NCI-H510A treated with DMSO at 0.1 percent for 48 hours (cell line): ENCODE data around the gene S100A6.
"Not testable (repeated sequence)": the region's sequence is repeated elsewhere in the genome, so short reads cannot be mapped to it uniquely, and the experiment has no call there.

Experiments used
- DNase-seq: peaks from one replicate; lab custom pipeline; 2025; lab: John Stamatoyannopoulos, UW

The S100A6 gene

DNA sequence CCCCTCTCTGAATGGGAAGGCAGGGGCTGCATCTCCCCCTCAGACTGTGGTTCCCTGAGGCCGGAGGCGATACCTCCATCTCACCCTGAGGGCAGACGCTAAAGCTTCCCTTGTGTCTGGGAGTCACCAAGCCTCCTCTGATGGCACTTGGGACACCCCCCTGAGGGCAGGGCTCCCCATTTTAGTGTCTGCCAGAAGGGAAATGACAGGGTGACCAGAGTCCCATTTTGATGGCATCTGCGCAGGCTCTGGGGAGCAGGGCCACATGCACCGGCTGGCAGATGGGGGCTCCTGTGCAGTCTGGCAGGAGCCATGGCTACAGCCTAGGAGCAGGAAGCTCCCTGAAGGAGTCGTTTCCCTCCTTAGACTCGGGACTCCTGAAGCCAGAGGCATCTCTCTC is 28.2 kb upstream of the S100A6 start:
- no peak for DNase-seq

- DNase-seq: no peak
Observed at GRCh38 chr1:153563483-153563901, 27.7 kb upstream of the S100A6 start.

- not testable (repeated sequence) for DNase-seq
Observed at GRCh38 chr1:153562021-153562420, 26.2 kb upstream of the S100A6 start.

DNA sequence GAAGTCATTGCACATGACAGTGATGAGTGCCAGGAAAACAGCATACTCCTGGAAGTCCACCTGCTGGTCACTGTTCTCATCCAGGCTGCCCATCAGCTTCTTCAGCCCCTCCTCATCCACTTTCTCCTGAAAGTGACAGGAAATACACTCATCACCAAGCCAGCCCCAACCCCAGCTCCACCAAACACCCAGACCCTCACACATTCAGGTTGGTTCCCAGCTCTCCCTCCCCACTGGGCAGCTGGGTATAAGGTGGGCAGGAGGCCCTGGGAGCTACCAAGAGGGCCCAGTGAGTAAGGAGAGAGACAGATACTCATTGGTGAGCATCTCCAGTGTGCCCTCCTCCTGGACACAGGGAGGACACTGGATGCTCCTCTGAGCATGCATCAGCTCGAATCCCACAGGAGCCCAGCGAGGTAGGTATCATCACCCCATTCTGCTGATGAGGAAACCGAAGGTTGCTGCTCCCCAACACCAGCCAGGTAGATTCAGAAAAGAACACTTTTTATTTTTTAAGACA is 25.7 kb upstream of the S100A6 start:
- no peak for DNase-seq

- DNase-seq: no peak
Observed at GRCh38 chr1:153560771-153561465, 25.1 kb upstream of the S100A6 start.

GRCh38 chr1:153560241-153560640 is 24.4 kb upstream of the S100A6 start:
- no peak for DNase-seq

- DNase-seq: no peak
Observed at GRCh38 chr1:153557877-153558276, 22.1 kb upstream of the S100A6 start.

GRCh38 chr1:153556348-153556747 is 20.6 kb upstream of the S100A6 start:
- no peak for DNase-seq

- no peak for DNase-seq
Observed at GRCh38 chr1:153553830-153554541, 18.2 kb upstream of the S100A6 start.

DNA sequence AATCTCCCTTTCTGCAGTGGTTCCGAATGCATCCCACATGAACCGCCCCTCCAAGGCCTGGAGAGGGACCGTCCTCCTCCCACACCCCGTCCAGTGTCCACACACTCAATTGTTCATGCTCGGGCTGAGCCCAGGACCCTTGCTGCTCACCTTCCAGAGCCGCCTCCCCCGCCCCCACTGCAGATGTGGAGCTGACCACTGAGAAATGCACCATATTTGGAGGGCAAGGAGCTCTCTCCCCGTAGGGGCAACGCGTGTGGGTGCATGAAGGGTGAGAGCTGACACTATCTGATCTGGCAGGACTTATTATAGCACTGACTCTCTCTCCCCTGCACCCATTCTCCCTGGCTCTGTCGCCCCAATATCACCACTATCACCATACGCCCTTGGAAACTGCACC is 17.3 kb upstream of the S100A6 start:
- no peak for DNase-seq

DNA sequence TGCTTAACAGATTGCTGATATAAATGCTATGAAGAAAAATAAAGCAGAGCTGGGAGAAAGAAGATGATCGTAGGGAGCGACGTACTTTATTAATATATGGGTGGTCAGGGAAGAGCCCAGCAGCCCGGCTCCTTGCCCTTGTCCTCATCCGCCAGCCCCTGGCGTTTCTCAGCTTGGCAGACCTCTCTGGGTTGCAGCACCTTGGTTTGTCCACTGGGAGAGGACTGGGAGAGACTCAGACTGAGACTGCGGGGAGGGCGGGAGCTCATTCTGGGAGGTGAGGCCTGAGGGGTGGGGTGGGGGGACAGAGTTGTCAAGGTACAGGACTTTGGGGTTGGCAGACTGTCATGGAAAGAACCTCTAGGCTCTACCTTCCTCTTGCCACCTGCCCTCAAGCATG is 16.5 kb upstream of the S100A6 start:
- DNase-seq: no peak

DNA sequence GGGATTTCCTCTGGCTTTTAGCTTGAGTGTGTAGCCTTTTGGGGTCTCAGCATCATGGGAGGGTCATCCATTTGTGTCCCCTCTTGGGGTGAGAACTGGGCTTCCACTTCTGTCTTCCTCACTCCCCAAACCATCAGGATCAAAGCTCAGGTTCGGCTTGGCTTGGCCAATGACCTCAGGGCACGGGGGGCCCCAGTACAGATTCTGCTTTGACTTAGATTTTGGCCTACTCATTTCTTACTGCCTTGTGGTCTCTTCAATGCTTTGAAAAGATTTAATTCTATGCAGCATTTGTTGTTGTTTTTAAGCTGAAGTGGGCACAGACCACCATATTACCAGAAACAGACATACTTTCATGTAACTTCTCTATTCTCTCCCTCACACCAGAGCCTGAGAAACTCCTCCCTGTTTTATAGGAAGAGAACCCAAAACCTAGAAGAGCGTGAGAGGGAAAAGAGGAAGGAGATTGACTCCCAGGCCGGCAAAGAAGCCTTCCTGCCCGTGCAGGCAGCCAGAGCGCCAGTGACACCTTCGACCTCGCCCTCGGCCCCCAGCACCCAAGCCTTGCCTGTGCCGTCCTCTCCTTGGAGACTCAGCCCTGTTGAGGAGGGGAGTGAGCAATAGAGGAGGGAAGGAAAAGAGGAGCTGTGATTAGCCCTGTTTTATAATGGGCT is 15.2 kb upstream of the S100A6 start:
- no peak for DNase-seq

DNA sequence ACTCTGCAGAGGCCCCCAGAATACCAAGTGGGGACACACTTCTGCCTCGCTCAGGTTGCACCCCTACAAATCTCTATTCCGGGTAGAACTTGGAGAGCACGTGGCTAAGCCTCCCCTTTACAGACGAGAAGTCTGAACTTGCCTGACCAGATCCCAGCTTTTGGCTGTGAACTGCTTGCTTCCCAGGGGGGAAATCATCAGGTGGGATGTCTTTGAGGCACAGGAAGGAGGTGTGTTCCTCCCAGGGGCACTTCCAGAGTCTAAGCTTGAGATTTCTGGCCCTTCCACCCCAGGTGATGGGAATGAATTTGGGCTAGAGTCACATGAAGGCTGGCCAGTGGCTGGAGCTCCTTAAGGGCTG is 14.6 kb upstream of the S100A6 start:
- no peak for DNase-seq

DNA sequence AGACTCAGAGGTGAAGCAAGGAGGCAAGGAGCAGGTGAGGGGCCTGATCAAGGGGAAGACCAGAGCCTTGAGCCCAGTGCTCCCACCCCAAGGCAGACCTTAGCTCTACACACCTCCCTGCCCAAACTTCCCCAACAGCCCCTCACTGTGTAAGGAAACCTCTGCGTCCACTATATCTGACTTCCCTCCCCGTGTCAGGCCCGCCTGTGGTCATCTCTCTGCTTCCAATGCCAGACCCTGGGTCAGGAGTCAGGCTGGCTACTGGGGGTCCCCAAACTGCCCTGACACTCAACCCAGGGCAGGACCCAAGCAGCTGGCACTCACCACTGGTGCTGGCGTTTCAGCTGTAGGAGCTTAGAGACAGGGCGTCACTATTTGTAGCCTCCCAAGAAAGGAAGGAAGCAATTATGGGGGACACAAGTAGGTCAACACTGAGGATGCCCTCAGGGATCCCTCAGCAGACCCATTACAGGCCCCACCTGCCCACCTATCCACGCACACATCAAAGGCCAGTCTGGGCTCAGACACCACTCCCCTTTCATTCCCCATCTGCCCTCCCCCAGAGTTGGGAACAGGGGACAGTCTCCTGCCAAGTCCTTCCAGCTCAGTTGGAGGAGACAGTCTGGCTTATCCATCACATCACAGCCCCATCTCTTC is 14.1 kb upstream of the S100A6 start:
- no peak for DNase-seq

GRCh38 chr1:153548722-153549688 is 13.2 kb upstream of the S100A6 start, which contains the start of gene S100A3:
S100A3 (minus strand) TSS chr1:153549258; CDS start chr1:153548485, 773 bp downstream.
- no peak for DNase-seq

- no peak for DNase-seq
Observed at GRCh38 chr1:153547560-153548551, 12.1 kb upstream of the S100A6 start.

DNA sequence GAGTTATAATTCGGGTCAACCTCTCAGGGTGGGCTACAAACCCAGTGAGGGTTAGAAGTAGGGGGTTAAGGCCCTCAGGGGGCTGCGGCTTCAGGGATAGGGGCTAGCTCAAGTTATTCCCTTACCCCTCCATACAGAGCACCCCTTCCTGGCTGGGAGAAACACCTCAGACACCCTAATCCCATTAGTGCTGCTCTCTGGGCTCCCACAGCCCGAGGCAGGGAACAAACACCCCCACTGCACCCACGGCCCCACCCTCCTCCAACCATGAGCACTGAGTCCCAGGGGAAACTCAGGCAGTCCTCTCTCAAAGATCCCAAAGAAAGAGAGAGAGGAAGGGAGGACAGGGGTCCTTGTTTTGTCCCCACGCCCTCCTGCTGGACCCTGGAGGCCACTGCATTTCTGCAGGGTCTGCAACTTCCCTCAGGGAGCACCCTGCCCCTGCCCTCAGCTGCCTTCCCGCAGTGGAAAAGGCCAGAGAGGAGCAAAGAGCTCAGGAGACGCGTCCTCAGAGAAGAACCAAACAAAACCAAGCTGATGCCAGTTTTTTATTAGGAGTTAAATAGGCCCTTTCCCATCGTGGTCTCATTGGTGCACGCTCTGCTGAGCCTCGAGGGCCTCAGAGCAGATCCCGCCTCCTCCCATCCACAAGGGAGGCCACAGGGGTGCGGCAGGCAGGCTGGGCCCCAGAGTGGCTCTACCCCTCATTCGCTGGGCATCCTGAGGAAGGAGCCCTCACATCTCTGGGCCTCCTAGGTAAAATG is 11.2 kb upstream of the S100A6 start:
- peak; percentile 50 for DNase-seq

- DNase-seq: no peak
Observed at GRCh38 chr1:153546371-153546770, 10.6 kb upstream of the S100A6 start.
